Left lung (tissue), 14 donors: Measurements from ENCODE around the gene SH3RF2. TPM values are rescaled to one million over a fixed set of nuclear protein-coding genes. Genes with fewer than 3 reads are reported as not detected.
"Not testable (repeated sequence)": the region's sequence is repeated elsewhere in the genome, so short reads cannot be mapped to it uniquely, and the experiment has no call there.

ENCODE experiments used
- ATAC-seq: fragments of 200-7000 bp; cut with Tn5 transposase; one replicate; pipeline ENCODE4 v1.9.1; 2020; ENCODE audit warnings: moderate library complexity
- DNase-seq, 4 donors: peaks; one replicate each; pipeline ENCODE4 v3.0.0-alpha.2; 2013 to 2020
- H3K27ac ChIP-seq, 2 donors: fragments of 200-600 bp; sonication (generic) in 1 of 2; one replicate each; pipeline versions ENCODE4 v1.5.0 to v1.8.0; 2020 to 2021
- H3K27me3 ChIP-seq, 2 donors: fragments of 200-600 bp; sonication (generic) in 1 of 2; one replicate each; pipeline versions ENCODE4 v1.5.0 to v1.8.0; 2020 to 2021
- H3K36me3 ChIP-seq, 2 donors: fragments of 200-600 bp; sonication (generic) in 1 of 2; one replicate each; pipeline versions ENCODE4 v1.5.0 to v1.8.0; 2020 to 2021
- H3K4me1 ChIP-seq, 2 donors: fragments of 200-600 bp; one replicate each; pipeline ENCODE4 v1.8.0; 2021
- H3K4me3 ChIP-seq, 2 donors: fragments of 200-600 bp; sonication (generic) in 1 of 2; one replicate each; pipeline versions ENCODE4 v1.5.0 to v1.8.0; 2020 to 2021; ENCODE audit warnings: mild to moderate bottlenecking in 1 of 2
- H3K9me3 ChIP-seq, 2 donors: fragments of 200-600 bp; sonication (generic) in 1 of 2; one replicate each; pipeline versions ENCODE4 v1.5.0 to v1.8.0; 2020 to 2021
- CTCF ChIP-seq, 2 donors: fragments of 200-600 bp; sonication (generic) in 1 of 2; IDR thresholded peaks; one replicate each; pipeline versions ENCODE4 v1.5.0 to v1.8.0; 2021; ENCODE audit warnings: antibody characterized with exemption in 2 of 2
- intact Hi-C, 2 donors: fragments of 100-400 bp; cut with DNase I; formaldehyde crosslinking; loops; one replicate each; pipeline versions ENCODE4 v1.11.2 to v1.14.2; 2022
- long read RNA-seq, 12 donors: library from polyadenylated mRNA in 2 of 12; unstranded in 2 of 12; transcript quantifications; one replicate each; pipeline ENCODE4 v2.0.0 and lab custom pipeline, GENCODE V29; 2019 to 2026
- polyA plus RNA-seq, 6 donors: library from polyadenylated mRNA; unstranded; fragments of 120-200 nt; gene quantifications; one replicate each; pipeline ENCODE4 v1.2.1, GENCODE V29; 2013; ENCODE audit not compliant: insufficient read length in 6 of 6
- total RNA-seq, 2 donors: library from RNA; stranded (reverse); fragmentation: NEBNext Ultra II Directional; extraction: Animal tissue kit (Norgen Biotek cat#: 25700); gene quantifications; one replicate each; pipeline ENCODE4 v1.2.1, GENCODE V29; 2021
- donor health status: DM: no; HTN: yes; CAD: no.
- donor health status: DM: no; HTN: no; CAD: no.

SH3RF2 gene
- total RNA-seq = 10 to 100 TPM; 11.7 to 20.3 TPM
- under 1 TPM; 0.24 to 0.53 (median 0.42) TPM for polyA plus RNA-seq
- long read RNA-seq, donor 1 = 0 reads
- long read RNA-seq, donor 2, partial matches to known transcripts = 170 of 176 reads
- long read RNA-seq, donor 2, other reads (novel, unspliced or antisense) = 6 of 176 reads
- long read RNA-seq, donor 3 = 0 reads
- long read RNA-seq, donor 4, partial matches to known transcripts = 0 of 3 reads
- long read RNA-seq, donor 4, other reads (novel, unspliced or antisense) = 2 of 3 reads
- long read RNA-seq, donor 5 = 0 reads
- long read RNA-seq, donor 6 = 0 reads
- long read RNA-seq, donor 7 = 0 reads
- long read RNA-seq, donor 8 = 0 reads
- long read RNA-seq, donor 9 = 0 reads
- long read RNA-seq, donor 10 = 0 reads
- long read RNA-seq, donor 11 = 0 reads
- long read RNA-seq, donor 12 = 0 reads

GRCh38 chr5:145936401-145937131 is at the start of gene SH3RF2:
Gene SH3RF2, plus strand, starts transcription at chr5:145936578. Its CDS starts 1,351 bp downstream, at chr5:145937929.
- Histone ChIP-seq H3K4me1 (peaks cover 0 to 7% of the 10 kb centered on the region in 2 donors), H3K9me3 (no peaks in the 10 kb centered on the region), H3K27me3 (peaks cover 0 to 41% of the 10 kb centered on the region in 2 donors), H3K27ac (peak within 1 kb of the TSS in 1 of 2 donors; percentile 70), H3K4me3 (peak within 1 kb of the TSS; percentile 23 to 30), H3K36me3 (no peaks in the 10 kb centered on the region)
- TF ChIP-seq CTCF (IDR thresholded peaks at IDR 0.05) = no peak
- peak in 3 of 4 donors; percentile 53 to 82 (median 60) for DNase-seq
- intact Hi-C loops = no loop called here
- ATAC-seq = peak; percentile 85

- Histone ChIP-seq H3K4me1 (no peaks in the 10 kb centered on the region), H3K9me3 (peaks cover 0 to 6% of the 10 kb centered on the region in 2 donors), H3K4me3 (no peak overlapping the region), H3K27me3 (peaks cover 0 to 4% of the 10 kb centered on the region in 2 donors), H3K27ac (no peak overlapping the region), H3K36me3 (no peaks in the 10 kb centered on the region)
- no peak for TF ChIP-seq CTCF (IDR thresholded peaks at IDR 0.05)
- intact Hi-C loops = no loop called here
- no peak for DNase-seq
- no peak for ATAC-seq
Observed at GRCh38 chr5:145887217-145887616, 49.2 kb upstream of the SH3RF2 start.

GRCh38 chr5:145887976-145888574 is 48.3 kb upstream of the SH3RF2 start:
- ATAC-seq = peak; percentile 94

GRCh38 chr5:145889611-145890010 is 46.8 kb upstream of the SH3RF2 start:
- H3K27ac ChIP-seq = no peak overlapping the region
- intact Hi-C loops = no loop called here
- DNase-seq (no peak), ATAC-seq (no peak)
- H3K4me3 ChIP-seq = no peak overlapping the region
- H3K27me3 ChIP-seq = peaks cover 0 to 4% of the 10 kb centered on the region in 2 donors
- H3K9me3 ChIP-seq = peaks cover 0 to 6% of the 10 kb centered on the region in 2 donors
- TF ChIP-seq CTCF (IDR thresholded peaks at IDR 0.05) = no peak
- no peaks in the 10 kb centered on the region for H3K4me1 ChIP-seq
- H3K36me3 ChIP-seq = no peaks in the 10 kb centered on the region

More at GRCh38 chr5:145887976-145888574, 48.3 kb upstream of the SH3RF2 start:
- intact Hi-C loops = no loop called here
- Histone ChIP-seq H3K36me3 (no peaks in the 10 kb centered on the region), H3K27ac (no peak overlapping the region), H3K4me1 (no peaks in the 10 kb centered on the region), H3K9me3 (peaks cover 0 to 6% of the 10 kb centered on the region in 2 donors), H3K27me3 (peaks cover 0 to 4% of the 10 kb centered on the region in 2 donors), H3K4me3 (no peak overlapping the region)
- TF ChIP-seq CTCF (IDR thresholded peaks at IDR 0.05) = peak; percentile 46 to 72
- peak in 1 of 4 donors; percentile 44 for DNase-seq

GRCh38 chr5:145891378-145891777 is 45.0 kb upstream of the SH3RF2 start:
- H3K9me3 ChIP-seq, H3K4me1 ChIP-seq, H3K4me3 ChIP-seq, H3K27me3 ChIP-seq, H3K36me3 ChIP-seq, intact Hi-C loops, H3K27ac ChIP-seq, ATAC-seq, DNase-seq: not testable (repeated sequence)
